ENCODE data around the gene SMIM44.
"Not testable (repeated sequence)": the region's sequence is repeated elsewhere in the genome, so short reads cannot be mapped to it uniquely, and the experiment has no call there.

DNA sequence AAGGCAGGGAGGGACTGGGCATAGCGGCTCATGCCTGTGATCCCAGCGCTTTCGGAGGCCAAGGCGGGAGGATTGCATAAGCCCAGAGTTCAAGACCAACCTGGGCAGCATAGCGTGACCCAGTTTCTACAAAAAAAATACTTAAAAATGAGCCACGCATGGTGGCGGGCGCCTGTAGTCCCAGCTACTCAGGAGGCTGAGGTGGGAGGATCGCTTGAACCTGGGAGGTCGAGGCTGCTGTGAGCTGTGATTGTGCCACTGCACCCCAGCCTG lies 30.4 kb downstream of the SMIM44 start:
- TF ChIP-seq YY1 (IDR thresholded peaks at IDR 0.05; ENCODE audit: insufficient read depth, insufficient read length); ZNF274 (IDR thresholded peaks at IDR 0.05; ENCODE audit: low read depth, low read length): not testable (repeated sequence)
